NCI-H146 treated with DMSO at 0.1 percent for 48 hours (cell line): ENCODE results near the gene KLHL1.

Experiments
- DNase-seq: peaks from one replicate; lab custom pipeline; 2025; ENCODE audit not compliant: unreplicated experiment; lab: John Stamatoyannopoulos, UW

Gene KLHL1

DNA sequence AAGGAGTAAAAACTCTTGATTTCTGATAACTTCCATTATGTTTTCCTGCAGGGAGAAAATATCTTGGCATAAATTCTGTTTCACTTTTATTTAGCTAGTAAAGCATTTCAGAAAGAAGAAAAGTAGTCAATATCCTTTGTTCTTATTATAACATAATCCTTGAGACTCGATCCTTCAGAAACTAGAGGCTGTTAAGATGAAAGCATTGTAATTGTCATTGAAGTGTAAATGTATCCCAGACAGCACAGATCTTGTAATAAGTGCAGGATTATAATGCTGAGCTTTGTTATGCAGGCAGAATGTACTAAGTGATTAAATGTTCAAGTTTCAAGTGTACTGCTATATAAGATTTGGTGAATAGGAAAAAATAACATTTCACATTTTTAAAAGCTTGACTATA is 225.8 kb downstream of the KLHL1 start:
- no peak for DNase-seq

DNA sequence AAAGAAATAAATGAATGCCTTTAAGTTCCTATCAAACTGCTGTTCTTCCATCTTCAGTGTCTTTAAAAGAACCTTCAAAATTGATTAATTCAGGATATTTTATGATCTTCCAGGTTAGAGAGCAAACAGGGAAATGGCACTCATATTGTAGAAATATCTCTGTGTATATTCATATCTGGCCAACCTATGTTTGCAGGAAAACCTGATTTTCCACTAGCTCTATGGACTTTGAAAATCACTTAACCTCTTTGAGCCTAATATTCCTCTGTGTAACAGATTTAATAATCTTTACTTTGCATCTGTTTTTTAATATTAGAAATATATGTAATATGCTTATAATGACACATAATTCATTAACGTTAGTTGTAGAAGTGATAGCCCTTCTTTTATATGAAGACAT is 228.3 kb downstream of the KLHL1 start:
- DNase-seq, result no peak

DNA sequence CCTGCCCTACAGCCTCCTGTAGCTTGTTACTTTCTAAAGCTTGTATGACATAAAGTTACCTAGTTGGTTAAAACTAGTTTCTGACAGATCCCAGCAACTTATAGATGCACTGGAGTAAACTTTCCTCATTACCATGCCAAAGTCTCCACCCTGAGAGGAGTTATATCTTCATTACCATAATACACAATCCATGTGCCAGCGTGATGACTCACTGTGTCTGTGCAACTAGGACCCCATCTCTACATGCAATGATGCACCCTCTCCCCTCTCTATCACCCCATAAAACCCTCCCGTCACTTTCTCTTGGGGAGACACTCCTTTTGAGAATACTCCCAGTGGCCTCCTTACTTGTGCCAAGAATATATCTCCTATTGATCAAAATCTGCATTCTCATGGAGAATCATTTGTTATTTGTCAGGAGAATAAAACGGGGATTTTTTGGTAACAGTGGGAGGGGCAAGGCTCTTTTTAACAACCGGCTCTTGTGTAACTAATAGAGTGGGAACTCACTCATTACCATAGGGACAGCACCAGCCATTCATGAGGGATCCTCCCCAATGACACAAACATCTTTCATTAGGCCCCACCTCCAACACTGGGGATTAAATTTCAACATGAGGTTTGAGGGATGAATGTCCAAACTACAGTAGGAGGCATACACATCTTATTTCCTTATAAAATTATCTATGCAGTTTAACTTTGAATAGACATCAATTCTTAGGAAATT is 235.8 kb downstream of the KLHL1 start:
- DNase-seq, result no peak

DNA sequence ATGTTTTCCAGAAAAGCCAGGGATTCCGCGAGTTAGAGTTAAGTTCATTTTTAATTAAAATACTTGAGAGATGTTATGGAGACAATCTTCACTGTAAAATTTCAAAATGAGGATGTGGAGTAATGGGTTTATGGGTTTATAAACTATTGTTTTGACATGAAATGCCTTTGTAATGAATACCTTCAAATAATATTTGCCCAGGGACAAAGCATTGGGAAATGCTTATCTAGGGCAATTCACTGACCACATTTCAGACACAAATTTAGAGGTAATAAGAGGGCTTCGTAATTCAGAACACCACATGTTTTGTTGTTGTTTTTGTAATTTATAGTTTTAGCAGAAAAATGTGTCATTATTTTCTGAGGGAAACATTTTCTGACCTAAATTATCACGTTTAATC is 241.7 kb downstream of the KLHL1 start:
- no peak for DNase-seq

DNA sequence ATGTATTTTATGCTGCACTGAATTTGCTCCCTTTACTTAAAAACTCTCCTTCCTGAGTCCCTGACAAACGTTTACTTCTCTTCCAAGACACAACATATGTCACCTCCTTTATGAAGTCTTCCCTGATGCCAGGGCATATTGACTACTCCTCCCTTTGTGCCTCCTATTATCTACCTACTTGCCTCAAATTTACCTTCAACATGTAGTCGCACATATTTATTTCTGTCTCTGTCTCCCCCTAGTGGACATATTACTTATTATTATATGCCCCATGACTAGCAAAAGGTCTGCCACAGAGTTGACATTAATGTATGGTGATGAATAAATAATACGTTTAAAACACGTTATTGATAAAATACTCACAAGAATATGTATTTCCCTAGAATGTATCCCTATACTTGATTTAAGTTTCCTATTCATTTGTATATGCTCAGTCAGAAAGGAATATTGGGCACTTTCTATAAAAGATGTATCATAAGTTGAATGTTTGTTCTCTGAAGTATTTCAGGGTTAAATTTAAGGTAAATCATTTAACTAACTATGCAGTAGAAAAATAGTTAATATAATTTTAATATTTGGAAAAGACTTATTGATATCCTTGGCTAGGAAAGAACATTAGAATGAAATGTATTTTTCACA is 250.9 kb downstream of the KLHL1 start:
- DNase-seq, result peak; percentile 78

DNA sequence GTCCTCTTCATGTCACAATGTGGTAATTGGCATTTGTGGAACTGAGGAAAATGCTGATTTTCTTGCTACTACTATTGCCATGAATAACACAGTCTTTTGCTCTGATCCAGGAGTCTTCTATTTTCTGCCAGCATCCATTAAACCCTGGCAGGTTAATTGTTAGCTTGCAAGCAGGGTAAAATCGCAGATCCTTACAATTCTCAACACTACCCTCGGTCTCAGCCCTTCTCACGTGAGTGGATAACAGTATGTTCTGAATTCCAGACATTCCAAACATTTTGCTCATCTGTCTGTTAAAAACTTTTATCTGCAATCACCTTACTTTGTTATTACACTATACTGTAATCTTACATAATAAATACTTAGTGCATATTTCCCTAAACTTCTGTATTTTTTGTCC is 251.9 kb downstream of the KLHL1 start:
- no peak for DNase-seq

DNA sequence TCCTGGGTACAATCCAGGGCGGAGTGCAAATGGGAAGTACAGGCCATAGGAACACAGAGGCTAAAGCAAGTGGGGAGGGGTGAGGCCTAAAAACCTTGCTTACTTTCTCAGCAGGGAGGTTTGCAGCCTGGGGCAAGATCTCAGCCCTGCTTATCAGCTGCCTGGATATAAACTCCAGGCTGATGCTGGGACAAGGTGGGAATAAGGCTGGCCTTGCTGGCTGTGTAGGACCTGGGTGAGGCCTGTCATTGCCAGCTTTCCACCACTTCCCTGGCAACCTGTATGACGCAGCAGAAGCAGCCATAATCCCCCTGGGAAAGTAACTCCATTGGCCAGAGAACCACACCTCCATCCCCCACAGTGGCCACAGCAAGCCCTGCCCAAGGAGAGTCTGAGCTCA is 279.7 kb downstream of the KLHL1 start:
- peak; percentile 67 for DNase-seq

DNA sequence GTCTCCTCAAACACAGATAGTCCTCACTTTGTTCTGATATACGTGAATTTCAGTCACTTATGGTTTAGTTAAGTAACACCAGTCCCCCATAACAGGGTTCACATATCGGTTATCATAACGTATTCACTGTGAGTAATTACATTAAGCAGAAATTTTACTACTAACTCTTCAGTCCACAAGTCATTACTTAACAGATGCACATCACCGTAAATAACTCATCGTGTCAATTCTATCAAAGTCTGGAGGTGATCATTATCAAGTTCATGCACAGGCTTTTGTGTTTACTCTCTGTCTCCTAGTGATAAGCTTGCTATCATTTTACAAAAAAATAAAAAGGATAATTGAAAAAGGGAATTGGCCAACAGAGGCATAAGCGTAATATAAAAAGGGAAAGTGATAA is 288.1 kb downstream of the KLHL1 start:
- DNase-seq, result peak; percentile 71

DNA sequence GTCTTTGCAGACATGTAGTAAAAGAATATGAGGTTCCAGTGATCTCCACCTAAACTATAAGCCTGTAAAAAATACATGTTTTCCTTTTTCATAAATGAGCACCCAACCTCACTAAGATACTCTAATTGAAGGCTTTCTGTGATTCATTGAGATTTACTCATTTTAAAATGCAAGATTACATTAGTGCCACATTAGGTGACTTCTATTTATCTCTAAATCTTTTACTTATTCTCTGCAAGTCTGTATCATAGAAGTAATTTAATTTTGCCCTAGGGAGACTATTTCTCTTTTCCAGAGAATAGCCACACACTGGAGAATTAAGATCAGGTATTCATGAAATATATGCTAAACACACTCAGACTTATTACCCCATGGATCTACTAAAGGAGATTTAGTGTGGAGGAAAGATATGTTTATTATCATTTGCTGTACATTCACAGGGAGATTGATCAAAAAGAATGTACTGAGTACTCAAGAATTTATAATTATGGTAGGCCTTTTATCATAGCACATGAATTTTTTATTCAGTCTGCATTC is 290.9 kb downstream of the KLHL1 start:
- no peak for DNase-seq

DNA sequence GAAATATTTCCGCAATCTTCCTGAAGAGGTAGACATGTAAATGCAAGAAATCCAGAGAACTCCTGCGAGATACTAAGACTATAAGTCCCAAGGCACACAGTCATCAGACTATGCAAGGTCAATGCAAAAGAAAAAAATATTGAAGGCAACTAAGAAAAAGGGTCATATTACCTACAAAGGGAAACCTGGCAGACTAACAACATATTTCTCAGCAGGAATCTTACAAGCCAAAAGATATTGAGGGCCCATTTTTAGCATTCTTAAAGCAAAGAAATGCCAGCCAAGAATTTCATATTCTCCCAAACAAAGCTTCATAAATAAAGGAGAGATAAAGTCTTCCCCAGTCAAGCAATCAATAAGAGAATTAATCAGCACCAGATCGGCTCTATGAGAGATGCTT is 299.1 kb downstream of the KLHL1 start:
- no peak for DNase-seq

DNA sequence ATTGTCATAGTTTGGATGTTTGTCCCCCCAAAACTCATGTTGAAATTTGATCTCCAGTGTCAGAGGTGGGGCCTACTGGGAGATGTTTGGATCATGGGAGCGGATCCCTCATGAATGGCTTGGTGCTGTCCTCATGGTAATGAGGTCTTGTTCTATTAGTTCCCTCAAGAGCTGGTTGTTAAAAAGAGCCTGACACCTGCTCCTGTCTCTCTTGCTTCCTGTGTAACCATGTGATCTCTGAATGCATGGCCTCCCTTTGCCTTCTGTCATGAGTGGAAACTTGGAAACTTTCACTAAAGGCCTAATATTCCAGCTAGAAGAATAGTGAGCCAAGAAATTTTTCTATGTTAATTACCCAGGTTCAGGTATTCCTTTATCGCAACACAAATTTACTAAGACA is 312.0 kb downstream of the KLHL1 start:
- no peak for DNase-seq

DNA sequence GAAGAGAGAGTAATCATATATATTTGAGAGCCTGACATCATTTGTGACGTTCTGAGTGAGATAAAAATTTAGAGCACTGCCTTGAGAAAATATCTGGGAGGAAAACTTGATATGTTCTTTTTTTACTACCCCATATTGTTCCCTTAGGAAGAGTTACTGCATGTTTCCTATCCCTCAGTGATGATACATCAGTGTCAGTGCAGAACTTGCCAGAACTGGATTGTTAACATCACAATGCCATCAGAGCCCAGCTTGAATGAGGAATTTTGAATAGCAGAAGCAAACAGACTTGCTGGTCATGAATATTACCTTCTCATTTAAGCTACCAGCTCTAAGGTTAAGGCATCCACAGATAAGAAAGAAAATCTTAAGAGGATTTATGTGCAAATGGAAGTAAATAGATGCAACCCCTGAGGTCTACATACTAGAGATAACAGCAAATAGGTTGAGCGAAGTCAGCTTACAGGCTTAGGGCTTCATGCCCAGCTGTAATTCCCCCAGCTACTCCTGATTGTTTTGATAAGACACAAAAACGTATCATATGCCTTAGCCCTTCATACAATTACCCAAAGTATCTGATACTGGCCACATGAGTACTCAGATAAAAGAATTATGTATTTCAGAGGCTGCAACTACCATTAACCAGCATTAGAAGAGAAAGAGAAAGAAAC is 314.3 kb downstream of the KLHL1 start:
- DNase-seq, result no peak

DNA sequence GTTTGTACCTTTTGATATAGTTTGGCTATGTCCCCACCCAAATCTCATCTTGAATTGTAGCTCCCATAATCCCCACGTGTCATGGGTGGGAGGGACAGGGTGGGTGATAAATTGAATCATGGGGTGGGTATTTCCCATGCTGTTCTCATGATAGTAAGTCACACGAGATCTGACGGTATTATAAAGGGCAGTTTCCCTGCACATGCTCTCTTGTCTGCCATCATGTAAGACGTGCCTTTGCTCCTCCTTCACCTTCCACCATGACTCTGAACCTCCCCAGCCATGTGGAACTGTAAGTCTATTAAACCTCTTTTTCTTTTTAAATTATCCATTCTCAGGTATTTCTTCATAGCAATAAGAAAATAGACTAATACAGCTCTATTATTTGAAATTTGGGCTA is 331.3 kb downstream of the KLHL1 start:
- DNase-seq, result no peak

DNA sequence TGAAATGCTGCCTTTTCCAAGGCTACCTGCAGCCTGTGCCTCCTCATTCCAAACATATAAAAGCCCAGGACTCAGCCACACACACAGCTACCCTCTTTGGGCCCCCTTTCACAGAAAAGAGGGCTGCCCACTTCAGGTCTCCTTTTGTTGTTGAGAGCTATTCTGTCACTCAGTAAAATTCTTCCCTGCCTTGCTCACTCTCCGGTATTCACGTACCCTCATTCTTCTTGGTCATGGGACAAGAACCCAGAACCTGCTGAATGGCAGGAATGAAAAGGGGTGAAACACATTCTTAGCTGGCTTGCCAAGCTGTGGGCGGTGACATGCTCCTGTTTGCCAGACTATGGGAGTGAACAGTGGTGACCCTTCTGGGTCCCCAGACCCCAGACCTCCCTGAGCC is 338.6 kb downstream of the KLHL1 start:
- DNase-seq, result no peak

DNA sequence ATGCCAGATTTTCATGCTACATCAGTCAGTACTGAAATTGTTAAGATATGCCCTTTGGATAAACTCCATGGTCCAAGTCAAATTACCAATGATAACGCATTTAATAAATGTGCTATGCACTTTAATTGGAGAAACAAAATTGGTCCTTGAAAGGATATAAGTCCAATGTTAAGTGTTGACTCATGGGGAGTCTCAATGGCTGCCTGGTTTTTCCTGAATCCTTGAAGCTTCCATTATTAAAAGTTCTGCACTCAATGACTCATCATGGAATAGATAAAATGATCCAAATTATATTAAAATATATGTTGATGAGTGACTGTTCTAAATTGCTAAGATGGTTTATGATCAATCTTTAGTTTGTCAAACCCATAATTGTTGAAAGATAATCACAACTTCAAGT is 346.7 kb downstream of the KLHL1 start:
- no peak for DNase-seq

DNA sequence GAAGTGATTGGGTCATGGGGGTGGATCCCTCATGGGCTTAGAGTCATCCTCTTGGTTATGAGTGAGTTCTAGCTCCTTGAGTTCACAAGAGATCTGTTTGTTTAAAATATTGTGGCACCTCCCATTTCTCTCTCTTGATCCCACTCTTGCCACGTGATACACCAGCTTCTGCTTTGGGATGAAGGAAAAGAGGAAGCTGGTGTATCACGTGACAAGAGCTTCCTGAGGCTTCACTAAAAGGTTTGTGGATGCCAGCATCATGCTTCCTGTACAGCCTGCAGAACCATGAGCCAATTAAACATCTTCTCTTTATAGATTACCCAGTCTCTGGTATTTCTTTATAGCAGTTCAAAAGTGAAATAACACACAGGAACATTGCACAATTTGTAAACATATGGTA is 353.2 kb downstream of the KLHL1 start:
- no peak for DNase-seq

DNA sequence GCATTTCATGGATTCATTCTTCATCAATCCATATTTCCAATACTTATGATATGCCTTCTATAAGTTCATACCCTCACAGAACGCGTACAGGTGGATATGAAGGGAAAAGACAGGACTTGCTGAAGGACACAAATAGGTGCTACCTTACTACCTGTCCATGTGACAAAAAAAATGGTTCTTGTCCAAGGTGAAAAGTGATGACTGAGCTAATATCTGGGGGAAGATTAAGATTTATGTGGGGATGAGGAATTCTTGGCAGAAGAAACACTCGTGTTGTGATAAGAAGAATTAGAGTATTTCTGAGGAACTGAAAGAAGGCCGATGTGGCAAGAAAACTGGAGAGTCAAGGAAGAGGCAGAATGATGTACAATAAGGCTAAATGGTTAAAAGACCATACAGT is 357.0 kb downstream of the KLHL1 start:
- no peak for DNase-seq

DNA sequence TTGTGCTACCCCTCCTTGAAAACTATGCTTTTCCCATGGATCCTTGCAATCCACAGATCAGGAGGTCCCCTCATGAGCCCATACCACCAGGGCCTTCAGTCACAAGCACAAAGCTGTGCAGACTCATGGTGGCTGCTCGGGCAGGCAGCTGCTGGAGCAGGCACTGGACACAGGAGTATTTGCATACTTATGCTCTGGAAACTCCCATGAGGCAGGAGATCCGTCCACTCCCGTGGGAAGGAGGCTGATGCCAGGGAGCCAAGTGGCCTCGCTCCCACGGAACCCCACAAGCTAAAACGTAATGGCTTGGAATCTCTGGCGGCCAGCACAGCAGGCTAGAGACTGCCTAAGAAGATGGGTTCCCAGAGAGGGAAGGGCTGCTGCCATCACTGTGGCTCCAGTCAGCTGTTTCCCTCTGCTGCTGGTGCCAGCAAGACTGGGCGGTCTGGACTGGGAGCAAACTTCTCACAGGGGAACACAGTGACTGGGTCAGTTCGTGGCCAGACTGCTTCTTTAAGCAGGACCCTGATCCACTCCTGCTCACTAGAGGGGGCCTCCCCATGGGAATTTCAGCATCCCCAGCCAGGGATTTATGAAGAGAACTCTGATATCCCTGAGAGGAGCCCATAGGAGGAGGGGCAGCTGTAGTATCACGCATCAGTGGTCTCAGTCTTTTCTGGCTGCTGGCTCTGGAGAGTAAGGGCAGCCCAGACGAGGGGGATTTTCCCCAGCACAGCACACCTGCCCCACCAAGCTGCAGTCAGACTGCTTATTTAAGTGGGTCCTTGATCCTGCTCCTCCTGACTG is 370.9 kb downstream of the KLHL1 start:
- DNase-seq, result no peak

DNA sequence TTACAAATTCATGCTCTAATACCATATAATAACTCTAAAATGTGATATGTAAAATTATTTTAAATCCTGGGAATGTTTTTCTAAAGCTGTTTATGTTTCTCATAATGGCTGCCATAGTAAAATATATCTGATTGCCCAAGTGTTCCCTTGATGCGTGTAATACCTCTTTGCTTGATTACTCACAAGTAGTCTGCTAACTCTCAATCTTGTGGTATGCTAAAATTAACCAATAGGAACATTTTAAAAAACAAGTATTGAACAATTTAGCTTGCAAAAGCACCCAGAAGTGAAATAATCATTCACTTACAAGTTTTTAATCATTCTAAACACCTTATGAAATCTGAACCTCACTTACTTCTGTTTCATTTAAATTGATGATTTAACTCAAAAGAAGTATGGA is 386.6 kb downstream of the KLHL1 start:
- no peak for DNase-seq

DNA sequence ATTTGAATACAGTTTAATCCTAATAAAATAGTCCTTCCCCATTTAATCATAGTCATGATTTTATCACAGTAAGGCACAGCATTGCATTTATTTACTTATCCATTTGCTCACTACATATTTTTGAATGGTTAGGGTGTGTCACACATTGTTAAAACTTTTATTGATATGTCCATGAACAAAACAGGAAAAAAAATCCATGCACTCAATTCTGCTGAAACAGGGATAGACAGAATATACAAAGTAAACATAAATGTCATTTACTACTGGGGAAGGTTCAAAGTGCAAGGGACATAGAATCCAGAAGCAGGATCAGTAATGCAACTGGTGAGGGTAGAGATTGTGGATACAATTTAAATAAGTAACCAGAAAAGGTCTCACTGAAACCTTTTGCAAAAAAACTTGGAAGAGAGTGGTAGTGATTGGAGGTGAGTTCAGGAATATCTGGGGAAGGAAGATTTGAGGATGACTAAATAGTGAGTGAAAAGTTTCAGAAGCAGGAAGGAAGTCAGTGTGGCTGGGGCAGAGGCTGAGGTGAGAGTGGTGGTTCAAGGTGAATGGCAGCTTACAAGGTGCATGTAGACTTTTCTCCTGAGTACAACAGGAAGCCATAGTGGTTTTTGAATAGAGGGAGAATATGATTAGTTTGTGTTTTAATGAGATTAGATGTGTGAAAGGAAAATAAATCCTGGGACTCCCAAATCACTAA is 387.8 kb downstream of the KLHL1 start:
- DNase-seq, result no peak

DNA sequence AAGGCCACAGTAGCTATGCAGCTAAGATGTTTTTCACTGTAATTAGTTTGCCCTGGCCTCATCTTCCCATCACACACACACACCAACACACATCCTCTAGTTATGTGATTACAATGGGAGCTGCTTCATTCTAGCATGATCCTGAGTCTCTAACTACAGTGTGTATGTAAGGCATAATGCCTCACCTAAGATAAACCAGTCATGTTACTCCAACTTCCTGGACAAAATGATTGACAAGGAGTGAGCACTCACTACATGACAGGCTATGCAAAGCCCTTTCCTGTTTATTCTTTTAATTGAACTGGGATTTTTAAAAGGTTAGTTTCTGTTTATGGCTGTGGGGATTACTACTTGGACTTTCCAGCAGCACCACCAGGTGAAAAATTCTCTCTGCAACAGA is 401.4 kb downstream of the KLHL1 start:
- DNase-seq, result no peak
